ENCODE measurements around the gene SLC25A21. TPM values are rescaled to one million over a fixed set of nuclear protein-coding genes. Genes with fewer than 3 reads are reported as not detected.

SLC25A21 gene
- total RNA-seq, 1 donor from 2014 or later, result 0.56 TPM

DNA sequence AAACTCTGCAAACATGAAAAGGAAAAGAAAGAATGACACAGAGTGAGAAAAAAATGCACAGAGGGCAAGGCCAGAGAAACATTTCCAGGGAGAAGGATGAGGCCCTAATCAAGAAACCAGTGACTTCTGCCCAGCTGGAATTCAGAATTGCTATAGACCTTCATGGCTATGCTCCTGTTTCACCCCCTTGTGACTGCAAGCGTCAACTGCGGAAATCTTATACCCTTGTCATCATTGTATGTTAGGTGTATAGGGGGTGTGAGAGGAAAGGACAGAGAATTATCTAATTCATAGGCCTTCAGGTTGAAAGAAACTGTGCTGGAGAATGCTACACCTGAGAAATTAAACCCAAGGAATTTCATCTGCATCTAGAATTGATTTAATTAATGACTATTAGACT lies 117.5 kb downstream of the SLC25A21 start:
- peaks cover 13% of the 10 kb centered on the region for H3K4me1 Mint-ChIP-seq (ENCODE audit: unreplicated experiment)
- TF ChIP-seq, protein P1, sequence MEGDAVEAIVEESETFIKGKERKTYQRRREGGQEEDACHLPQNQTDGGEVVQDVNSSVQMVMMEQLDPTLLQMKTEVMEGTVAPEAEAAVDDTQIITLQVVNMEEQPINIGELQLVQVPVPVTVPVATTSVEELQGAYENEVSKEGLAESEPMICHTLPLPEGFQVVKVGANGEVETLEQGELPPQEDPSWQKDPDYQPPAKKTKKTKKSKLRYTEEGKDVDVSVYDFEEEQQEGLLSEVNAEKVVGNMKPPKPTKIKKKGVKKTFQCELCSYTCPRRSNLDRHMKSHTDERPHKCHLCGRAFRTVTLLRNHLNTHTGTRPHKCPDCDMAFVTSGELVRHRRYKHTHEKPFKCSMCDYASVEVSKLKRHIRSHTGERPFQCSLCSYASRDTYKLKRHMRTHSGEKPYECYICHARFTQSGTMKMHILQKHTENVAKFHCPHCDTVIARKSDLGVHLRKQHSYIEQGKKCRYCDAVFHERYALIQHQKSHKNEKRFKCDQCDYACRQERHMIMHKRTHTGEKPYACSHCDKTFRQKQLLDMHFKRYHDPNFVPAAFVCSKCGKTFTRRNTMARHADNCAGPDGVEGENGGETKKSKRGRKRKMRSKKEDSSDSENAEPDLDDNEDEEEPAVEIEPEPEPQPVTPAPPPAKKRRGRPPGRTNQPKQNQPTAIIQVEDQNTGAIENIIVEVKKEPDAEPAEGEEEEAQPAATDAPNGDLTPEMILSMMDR (IDR thresholded peaks at IDR 0.05), result no peak
- DNase-seq (ENCODE audit: extremely low spot score, unreplicated experiment), result no peak
- H3K4me3 Mint-ChIP-seq (ENCODE audit: unreplicated experiment), result no peak overlapping the region
- H3K9me3 Mint-ChIP-seq (ENCODE audit: unreplicated experiment), result peaks cover 15% of the 10 kb centered on the region
- no peaks in the 10 kb centered on the region for H3K27me3 Mint-ChIP-seq (ENCODE audit: unreplicated experiment)
- H3K27ac Mint-ChIP-seq (ENCODE audit: unreplicated experiment), result no peak overlapping the region
- H3K36me3 Mint-ChIP-seq (ENCODE audit: unreplicated experiment), result peaks cover 1% of the 10 kb centered on the region

DNA sequence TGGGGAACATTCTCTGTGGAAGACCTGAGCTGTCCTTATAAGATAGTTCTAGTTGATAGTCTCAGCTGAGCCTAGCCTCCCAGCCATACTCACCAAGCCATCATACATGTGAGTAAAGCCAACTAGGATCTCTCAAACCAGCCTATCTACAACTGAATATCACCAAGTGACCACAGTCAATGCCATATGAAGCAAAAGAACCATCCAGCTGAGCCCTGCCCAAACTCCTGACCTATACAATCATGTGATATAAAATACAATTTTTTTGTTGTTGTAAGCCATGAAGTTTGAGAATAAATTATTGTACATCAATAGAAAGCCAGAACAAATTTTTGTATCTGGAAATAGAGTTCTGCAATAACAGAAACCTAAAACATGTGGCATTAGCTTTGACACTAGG lies 118.3 kb downstream of the SLC25A21 start:
- Mint-ChIP-seq H3K36me3 (ENCODE audit: unreplicated experiment) (peaks cover 1% of the 10 kb centered on the region), H3K4me1 (ENCODE audit: unreplicated experiment) (peaks cover 13% of the 10 kb centered on the region)
- TF ChIP-seq, protein P1 (IDR thresholded peaks at IDR 0.05), result no peak

DNA sequence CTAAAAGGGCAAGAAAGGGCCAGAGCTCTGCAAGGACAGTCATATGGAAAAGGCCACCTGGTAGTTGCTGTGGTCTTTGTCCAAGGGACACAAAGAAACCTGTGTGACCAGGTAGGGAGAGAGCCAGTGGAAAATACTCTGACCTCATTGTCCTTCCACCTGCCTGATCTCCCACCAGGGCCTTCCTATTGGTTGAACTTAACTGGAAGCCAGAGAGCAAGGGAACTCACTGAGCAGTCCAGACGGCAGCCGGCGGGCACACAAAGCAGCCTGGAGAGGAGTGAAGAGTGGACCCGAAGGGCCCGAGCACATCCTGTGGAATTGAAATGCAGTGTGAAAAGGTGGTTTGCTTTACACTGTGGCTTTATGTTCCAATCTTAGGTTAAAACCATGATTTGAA lies 120.7 kb downstream of the SLC25A21 start:
- H3K27me3 Mint-ChIP-seq (ENCODE audit: unreplicated experiment), result no peaks in the 10 kb centered on the region
- H3K4me3 Mint-ChIP-seq (ENCODE audit: unreplicated experiment), result no peak overlapping the region
- peaks cover 1% of the 10 kb centered on the region for H3K36me3 Mint-ChIP-seq (ENCODE audit: unreplicated experiment)
- H3K4me1 Mint-ChIP-seq (ENCODE audit: unreplicated experiment), result peaks cover 30% of the 10 kb centered on the region
- no peak for DNase-seq (ENCODE audit: extremely low spot score, unreplicated experiment)
- no peak overlapping the region for H3K27ac Mint-ChIP-seq (ENCODE audit: unreplicated experiment)
- H3K9me3 Mint-ChIP-seq (ENCODE audit: unreplicated experiment), result peaks cover 15% of the 10 kb centered on the region
- TF ChIP-seq, protein P1 (IDR thresholded peaks at IDR 0.05), result no peak

More for the DNA sequence above, 118.3 kb downstream of the SLC25A21 start:
- no peak for DNase-seq (ENCODE audit: extremely low spot score, unreplicated experiment)
- H3K27me3 Mint-ChIP-seq (ENCODE audit: unreplicated experiment), result no peaks in the 10 kb centered on the region
- H3K9me3 Mint-ChIP-seq (ENCODE audit: unreplicated experiment), result peaks cover 15% of the 10 kb centered on the region
- H3K4me3 Mint-ChIP-seq (ENCODE audit: unreplicated experiment), result no peak overlapping the region
- no peak overlapping the region for H3K27ac Mint-ChIP-seq (ENCODE audit: unreplicated experiment)

DNA sequence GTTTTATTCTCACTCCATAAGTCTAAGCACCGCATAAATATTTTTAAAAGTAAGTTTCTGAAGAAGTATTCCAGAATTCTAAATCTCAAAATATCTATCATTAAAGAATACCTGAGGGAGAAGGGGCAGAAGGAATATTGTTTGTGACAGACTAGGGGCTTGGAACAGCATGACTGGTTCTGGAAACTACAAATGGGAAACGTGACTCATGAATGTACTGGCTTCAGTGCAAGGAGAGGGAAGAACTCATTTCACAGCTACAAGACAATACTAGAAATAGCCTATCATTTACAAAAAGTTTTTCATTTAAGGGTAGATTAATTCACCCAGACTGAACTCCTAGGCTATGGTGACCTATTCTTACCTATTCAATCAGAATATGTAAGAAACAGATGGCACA lies 121.3 kb downstream of the SLC25A21 start:
- H3K27ac Mint-ChIP-seq (ENCODE audit: unreplicated experiment), result no peak overlapping the region

DNA sequence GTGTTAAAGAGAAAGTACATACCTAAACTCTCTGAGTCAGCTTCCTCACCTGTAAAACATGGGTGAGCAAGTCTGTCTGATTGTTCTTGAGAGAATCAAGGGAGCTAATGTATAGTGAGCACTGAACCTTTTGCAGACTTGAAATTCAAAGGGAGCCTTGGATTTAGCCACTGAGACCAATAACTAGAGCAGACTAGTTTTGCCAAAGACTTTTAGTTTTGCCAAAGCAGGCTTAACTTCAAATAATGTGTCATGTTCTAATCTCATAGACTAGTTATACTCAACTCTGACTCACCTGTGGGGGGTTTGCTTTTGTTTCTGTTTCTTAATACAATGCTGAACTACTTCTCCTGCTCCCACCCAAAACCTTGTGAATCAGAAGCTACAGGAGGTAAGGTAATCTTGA lies 123.7 kb downstream of the SLC25A21 start:
- H3K36me3 Mint-ChIP-seq (ENCODE audit: unreplicated experiment), result no peaks in the 10 kb centered on the region
- no peaks in the 10 kb centered on the region for H3K27me3 Mint-ChIP-seq (ENCODE audit: unreplicated experiment)
- peaks cover 7% of the 10 kb centered on the region for H3K9me3 Mint-ChIP-seq (ENCODE audit: unreplicated experiment)
- H3K27ac Mint-ChIP-seq (ENCODE audit: unreplicated experiment), result no peak overlapping the region
- no peak for DNase-seq (ENCODE audit: extremely low spot score, unreplicated experiment)
- H3K4me1 Mint-ChIP-seq (ENCODE audit: unreplicated experiment), result peaks cover 37% of the 10 kb centered on the region
- TF ChIP-seq, protein P1 (IDR thresholded peaks at IDR 0.05), result no peak
- H3K4me3 Mint-ChIP-seq (ENCODE audit: unreplicated experiment), result no peak overlapping the region

More for the DNA sequence above, 121.3 kb downstream of the SLC25A21 start:
- DNase-seq (ENCODE audit: extremely low spot score, unreplicated experiment), result no peak
- peaks cover 29% of the 10 kb centered on the region for H3K4me1 Mint-ChIP-seq (ENCODE audit: unreplicated experiment)
- TF ChIP-seq, protein P1 (IDR thresholded peaks at IDR 0.05), result no peak
- H3K9me3 Mint-ChIP-seq (ENCODE audit: unreplicated experiment), result peaks cover 15% of the 10 kb centered on the region
- no peaks in the 10 kb centered on the region for H3K27me3 Mint-ChIP-seq (ENCODE audit: unreplicated experiment)
- peaks cover 1% of the 10 kb centered on the region for H3K36me3 Mint-ChIP-seq (ENCODE audit: unreplicated experiment)
- H3K4me3 Mint-ChIP-seq (ENCODE audit: unreplicated experiment), result no peak overlapping the region
